B cell (primary cell): ENCODE results near the gene MARS1. TPM values are rescaled to one million over a fixed set of nuclear protein-coding genes. Genes with fewer than 3 reads are reported as not detected.
"Not testable (repeated sequence)": the region's sequence is repeated elsewhere in the genome, so short reads cannot be mapped to it uniquely, and the experiment has no call there.

Source experiments
- ATAC-seq: fragments of 200-7000 bp; cut with Tn5 transposase; one replicate; pipeline ENCODE4 v1.10.0; 2021; ENCODE audit warnings: low read depth, mild to moderate bottlenecking, moderate number of reproducible peaks, moderate library complexity
- CTCF ChIA-PET: fragments of 350-600 bp; sonication (Branson Sonifier 250); formaldehyde crosslinking; loops from one replicate; lab custom pipeline; 2021; ENCODE audit warnings: antibody characterized with exemption, inconsistent platforms; lab: Charles Lee
- POLR2A ChIA-PET: fragments of 350-600 bp; sonication (Branson Sonifier 250); formaldehyde crosslinking; loops from one replicate; lab custom pipeline; 2021; ENCODE audit warnings: antibody characterized with exemption; lab: Charles Lee
- DNase-seq: peaks from one replicate; pipeline ENCODE4 v3.0.0; 2013
- H2AFZ ChIP-seq: 2 replicates; pipeline ENCODE4 v1.6.1; 2012; ENCODE audit warnings: mild to moderate bottlenecking, low read depth, low read length; ENCODE audit not compliant: insufficient read depth, poor library complexity, severe bottlenecking
- H3K27ac ChIP-seq, 2 donors: 1 replicate in 1 of 2; 2 replicates in 1 of 2; pipeline ENCODE4 v1.5.1; 2012 to 2013; ENCODE audit warnings: low read length in 2 of 2, mild to moderate bottlenecking in 2 of 2, moderate library complexity in 1 of 2
- H3K27me3 ChIP-seq, 4 experiments: fragments of 200-600 bp in 1 of 4; sonication (generic) in 1 of 4; replicated peaks in 1 of 4; 1 replicate in 2 of 4; 2 replicates in 2 of 4; pipeline versions ENCODE4 v1.6.1 to v1.7.0; 2013 to 2016; ENCODE audit warnings: low read length in 3 of 4, mild to moderate bottlenecking in 2 of 4, mixed read lengths in 1 of 4, moderate library complexity in 1 of 4; ENCODE audit not compliant: insufficient read depth in 4 of 4, control insufficient read depth in 3 of 4; ENCODE audit errors: control extremely low read depth in 1 of 4
- H3K36me3 ChIP-seq, 2 experiments: replicated peaks in 1 of 2; 1 replicate in 1 of 2; 2 replicates in 1 of 2; pipeline versions ENCODE4 v1.6.1 to v1.7.1; 2013; ENCODE audit warnings: low read length in 1 of 2; ENCODE audit not compliant: insufficient read depth in 2 of 2, control insufficient read depth in 1 of 2; ENCODE audit errors: control extremely low read depth in 1 of 2, extremely low read depth in 1 of 2
- H3K4me1 ChIP-seq, 2 donors: fragments of 200-600 bp in 1 of 2; sonication (generic) in 1 of 2; 1 replicate in 1 of 2; 2 replicates in 1 of 2; pipeline versions ENCODE4 v1.5.1 to v1.6.1; 2013 to 2017; ENCODE audit warnings: low read length in 2 of 2; ENCODE audit not compliant: control insufficient read depth in 2 of 2, insufficient read depth in 2 of 2
- H3K4me2 ChIP-seq: replicated peaks from 2 replicates; pipeline ENCODE3; 2012; ENCODE audit warnings: mild to moderate bottlenecking, low read depth, low read length; ENCODE audit not compliant: poor library complexity, severe bottlenecking
- H3K4me3 ChIP-seq, 5 experiments: fragments of 200-600 bp in 1 of 5; sonication (generic) in 1 of 5; 1 replicate in 3 of 5; 2 replicates in 2 of 5; pipeline versions ENCODE4 v1.5.1 to v1.7.0; 2011 to 2016; ENCODE audit warnings: low read length in 4 of 5, mild to moderate bottlenecking in 4 of 5, low read depth in 2 of 5, control low read depth in 1 of 5, moderate library complexity in 1 of 5; ENCODE audit not compliant: insufficient read depth in 1 of 5; ENCODE audit errors: control extremely low read depth in 1 of 5, extremely low read depth in 1 of 5
- H3K79me2 ChIP-seq: fragments of 200-600 bp; sonication (generic); one replicate; pipeline ENCODE4 v1.6.0; 2016; ENCODE audit warnings: low read length; ENCODE audit not compliant: control insufficient read depth, insufficient read depth
- H3K9ac ChIP-seq: fragments of 200-600 bp; sonication (generic); 2 replicates; pipeline ENCODE4 v1.6.1; 2017; ENCODE audit warnings: mild to moderate bottlenecking, low read length, moderate library complexity
- H3K9me3 ChIP-seq, 3 donors: one replicate each; pipeline versions ENCODE4 v1.6.1 to v1.7.1; 2013; ENCODE audit warnings: low read length in 2 of 3; ENCODE audit not compliant: control insufficient read depth in 2 of 3, insufficient read depth in 1 of 3; ENCODE audit errors: control extremely low read depth in 1 of 3
- H4K20me1 ChIP-seq: 2 replicates; pipeline ENCODE4 v1.6.0; 2012; ENCODE audit warnings: mild to moderate bottlenecking, low read length; ENCODE audit not compliant: insufficient read depth, control insufficient read depth, poor library complexity, severe bottlenecking
- H3K27ac Mint-ChIP-seq: one replicate; pipeline ENCODE4 v1.8.0; 2021; ENCODE audit warnings: mixed read lengths
- H3K27me3 Mint-ChIP-seq: one replicate; pipeline ENCODE4 v1.8.0; 2021; ENCODE audit warnings: mixed read lengths
- H3K4me1 Mint-ChIP-seq: one replicate; pipeline ENCODE4 v1.8.0; 2021; ENCODE audit warnings: mixed read lengths
- H3K4me3 Mint-ChIP-seq: one replicate; pipeline ENCODE4 v1.8.0; 2021; ENCODE audit warnings: mixed read lengths
- H3K9me3 Mint-ChIP-seq: one replicate; pipeline ENCODE4 v1.8.0; 2022; ENCODE audit warnings: mixed read lengths; ENCODE audit not compliant: insufficient read depth
- EZH2 ChIP-seq: IDR thresholded peaks from 2 replicates; pipeline ENCODE4 v1.6.1; 2012; ENCODE audit warnings: borderline replicate concordance, low read depth, mild to moderate bottlenecking, moderate library complexity, low read length; ENCODE audit not compliant: insufficient read depth, poor library complexity, severe bottlenecking
- WGBS: methylation state at CpG from one replicate; pipeline ENCODE4 v1.1.5; 2013; ENCODE audit warnings: missing lambda C conversion rate; ENCODE audit not compliant: insufficient coverage; 5-methylcytosine and 5-hydroxymethylcytosine counted together
- intact Hi-C: fragments of 100-400 bp; cut with micrococcal nuclease; formaldehyde crosslinking; loops from one replicate; pipeline ENCODE4 v1.10.0; 2022
- polyA plus RNA-seq: library from polyadenylated mRNA; depleted of rRNA; stranded (reverse); fragments of >200 nt; gene quantifications from 2 replicates; pipeline ENCODE4 v1.2.3, GENCODE V29; 2012
- total RNA-seq, 2 donors: library from RNA; stranded (reverse); fragments of 120-200 nt in 1 of 2; gene quantifications; 1 replicate in 1 of 2; 2 replicates in 1 of 2; pipeline versions ENCODE4 v1.2.3 to v1.2.4, GENCODE V29; 2013 to 2022
- TF ChIP-seq, protein P1 (sequence below): fragments of 200-600 bp; IDR thresholded peaks from one replicate; pipeline ENCODE4 v1.8.0; 2022; ENCODE audit warnings: antibody characterized with exemption, mild to moderate bottlenecking

Gene MARS1
- total and polyA plus RNA-seq, 2 donors (not counting 1 experiment from before 2014, with no cell fraction given), result 158 to 193 TPM

DNA sequence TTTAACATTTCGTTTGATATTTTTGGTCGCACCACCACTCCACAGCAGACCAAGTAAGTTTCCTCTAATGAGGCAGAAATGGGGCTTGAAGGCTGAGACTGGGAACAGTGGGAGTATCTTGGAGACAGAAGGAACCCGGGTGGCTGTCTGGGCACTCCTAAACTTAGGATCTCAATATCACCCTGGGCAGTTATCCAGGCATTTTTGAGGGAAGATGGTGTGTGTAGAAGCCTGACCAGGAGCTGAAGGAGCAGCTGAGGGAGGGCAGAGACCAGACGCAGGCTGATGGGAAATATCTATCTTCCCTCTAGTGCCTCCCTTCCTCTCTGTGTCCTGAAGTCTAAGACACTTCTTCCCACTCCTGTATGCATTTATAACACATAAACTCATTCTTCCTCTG, 10.7 kb downstream of the MARS1 start:
- H3K4me1 ChIP-seq, result no peaks in the 10 kb centered on the region
- TF ChIP-seq EZH2, result no peak
- POLR2A ChIA-PET, result no interaction called here
- H2AFZ ChIP-seq, result no peak overlapping the region
- Mint-ChIP-seq H3K4me3 (no peak overlapping the region), H3K27me3 (no peaks in the 10 kb centered on the region), H3K27ac (no peak overlapping the region), H3K4me1 (peaks cover 4% of the 10 kb centered on the region), H3K9me3 (no peaks in the 10 kb centered on the region)
- 100% methylated on average over 3 of the region's 4 CpGs for WGBS
- no peaks in the 10 kb centered on the region for H3K27me3 ChIP-seq
- intact Hi-C loops, result no loop called here
- ATAC-seq, result no peak
- peaks cover 28% of the 10 kb centered on the region for H3K79me2 ChIP-seq
- no peak overlapping the region for H3K27ac ChIP-seq
- peaks cover 3 to 58% of the 10 kb centered on the region in 2 experiments for H3K36me3 ChIP-seq
- CTCF ChIA-PET, result no interaction called here
- H3K4me3 ChIP-seq, result no peak overlapping the region
- H3K4me2 ChIP-seq, result no peak overlapping the region
- H3K9me3 ChIP-seq, result no peaks in the 10 kb centered on the region
- no peak overlapping the region for H3K9ac ChIP-seq
- H4K20me1 ChIP-seq, result no peaks in the 10 kb centered on the region
- DNase-seq, result no peak

GRCh38 chr12:57500213-57500612, 12.3 kb downstream of the MARS1 start:
- H3K4me2 ChIP-seq, result no peak overlapping the region
- H3K9me3 ChIP-seq, result no peaks in the 10 kb centered on the region
- WGBS, result 98% methylated on average over 10 of the region's 11 CpGs
- peaks cover 32% of the 10 kb centered on the region for H3K79me2 ChIP-seq
- TF ChIP-seq, protein P1, sequence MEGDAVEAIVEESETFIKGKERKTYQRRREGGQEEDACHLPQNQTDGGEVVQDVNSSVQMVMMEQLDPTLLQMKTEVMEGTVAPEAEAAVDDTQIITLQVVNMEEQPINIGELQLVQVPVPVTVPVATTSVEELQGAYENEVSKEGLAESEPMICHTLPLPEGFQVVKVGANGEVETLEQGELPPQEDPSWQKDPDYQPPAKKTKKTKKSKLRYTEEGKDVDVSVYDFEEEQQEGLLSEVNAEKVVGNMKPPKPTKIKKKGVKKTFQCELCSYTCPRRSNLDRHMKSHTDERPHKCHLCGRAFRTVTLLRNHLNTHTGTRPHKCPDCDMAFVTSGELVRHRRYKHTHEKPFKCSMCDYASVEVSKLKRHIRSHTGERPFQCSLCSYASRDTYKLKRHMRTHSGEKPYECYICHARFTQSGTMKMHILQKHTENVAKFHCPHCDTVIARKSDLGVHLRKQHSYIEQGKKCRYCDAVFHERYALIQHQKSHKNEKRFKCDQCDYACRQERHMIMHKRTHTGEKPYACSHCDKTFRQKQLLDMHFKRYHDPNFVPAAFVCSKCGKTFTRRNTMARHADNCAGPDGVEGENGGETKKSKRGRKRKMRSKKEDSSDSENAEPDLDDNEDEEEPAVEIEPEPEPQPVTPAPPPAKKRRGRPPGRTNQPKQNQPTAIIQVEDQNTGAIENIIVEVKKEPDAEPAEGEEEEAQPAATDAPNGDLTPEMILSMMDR, result no peak
- no peak for TF ChIP-seq EZH2
- H4K20me1 ChIP-seq, result no peaks in the 10 kb centered on the region
- no peaks in the 10 kb centered on the region for H3K4me1 ChIP-seq
- ChIA-PET POLR2A (interaction anchor here (0.8 kb wide), 1 partner anchor 16 kb away, joined by 3 read pairs; no protein-coding TSS in a partner anchor), CTCF (no interaction called here)
- H3K4me3 ChIP-seq, result no peak overlapping the region
- Mint-ChIP-seq H3K27ac (no peak overlapping the region), H3K9me3 (no peaks in the 10 kb centered on the region), H3K4me3 (no peak overlapping the region), H3K4me1 (peaks cover 4% of the 10 kb centered on the region), H3K27me3 (no peaks in the 10 kb centered on the region)
- peaks cover 7 to 71% of the 10 kb centered on the region in 2 experiments for H3K36me3 ChIP-seq
- no peak overlapping the region for H3K9ac ChIP-seq
- no peak overlapping the region for H3K27ac ChIP-seq
- H2AFZ ChIP-seq, result no peak overlapping the region
- no peaks in the 10 kb centered on the region for H3K27me3 ChIP-seq
- intact Hi-C loops, result no loop called here
- DNase-seq (no peak), ATAC-seq (no peak)

DNA sequence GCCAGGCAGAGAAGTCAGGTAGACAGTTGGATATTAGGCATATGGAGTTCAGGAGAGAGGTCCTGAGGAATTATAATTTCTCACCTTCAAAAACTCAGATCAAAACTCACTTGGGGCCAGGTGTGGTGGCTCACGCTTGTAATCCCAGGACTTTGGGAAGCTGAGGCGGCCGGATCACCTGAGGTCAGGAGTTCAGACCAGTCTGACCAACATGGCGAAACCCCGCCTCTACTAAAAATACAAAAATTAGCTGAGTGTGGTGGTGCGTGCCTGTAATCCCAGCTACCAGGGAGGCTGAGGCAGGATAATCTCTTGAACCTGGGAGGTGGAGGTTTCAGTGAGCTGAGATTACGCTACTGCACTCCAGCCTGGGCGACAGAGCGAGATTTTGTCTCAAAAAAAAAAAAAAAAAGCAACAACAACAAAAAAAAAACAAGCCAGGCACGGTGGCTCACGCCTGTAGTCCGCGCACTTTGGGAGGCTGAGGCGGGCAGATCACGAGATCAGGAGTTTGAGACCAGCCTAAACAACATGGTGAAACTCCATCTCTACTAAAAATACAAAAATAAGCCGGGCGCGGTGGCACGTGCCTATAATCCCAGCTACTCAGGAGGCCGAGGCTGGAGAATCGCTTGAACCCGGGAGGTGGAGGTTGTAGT, 14.6 kb downstream of the MARS1 start:
- H3K4me1 Mint-ChIP-seq, H3K9me3 ChIP-seq, H3K27ac Mint-ChIP-seq, CTCF ChIA-PET, H3K9ac ChIP-seq, ATAC-seq, H3K4me2 ChIP-seq, H3K27me3 Mint-ChIP-seq, H3K4me3 Mint-ChIP-seq, H3K9me3 Mint-ChIP-seq, H4K20me1 ChIP-seq, DNase-seq, H3K27me3 ChIP-seq, H2AFZ ChIP-seq, intact Hi-C loops, H3K27ac ChIP-seq, H3K4me1 ChIP-seq, H3K4me3 ChIP-seq: not testable (repeated sequence)
- H3K79me2 ChIP-seq, result peaks cover 32% of the 10 kb centered on the region
- WGBS, result no CpG with 5 or more reads among the region's 22 CpGs
- peaks cover 7 to 69% of the 10 kb centered on the region in 2 experiments for H3K36me3 ChIP-seq
- POLR2A ChIA-PET, result interaction anchor here (0.6 to 1.0 kb wide), 3 partner anchors 10 to 23 kb away, joined by 4 to 5 read pairs (median 5); no protein-coding TSS in a partner anchor
